NCI-H1436 (cell line): ENCODE measurements around the gene RHBDF2.
"Not testable (repeated sequence)": the region's sequence is repeated elsewhere in the genome, so short reads cannot be mapped to it uniquely, and the experiment has no call there.

ENCODE experiments used
- DNase-seq: peaks from one replicate; lab custom pipeline; 2025; lab: John Stamatoyannopoulos, UW

RHBDF2 gene

GRCh38 chr17:76538281-76538931 is 37.2 kb upstream of the RHBDF2 start:
- DNase-seq, result no peak

DNA sequence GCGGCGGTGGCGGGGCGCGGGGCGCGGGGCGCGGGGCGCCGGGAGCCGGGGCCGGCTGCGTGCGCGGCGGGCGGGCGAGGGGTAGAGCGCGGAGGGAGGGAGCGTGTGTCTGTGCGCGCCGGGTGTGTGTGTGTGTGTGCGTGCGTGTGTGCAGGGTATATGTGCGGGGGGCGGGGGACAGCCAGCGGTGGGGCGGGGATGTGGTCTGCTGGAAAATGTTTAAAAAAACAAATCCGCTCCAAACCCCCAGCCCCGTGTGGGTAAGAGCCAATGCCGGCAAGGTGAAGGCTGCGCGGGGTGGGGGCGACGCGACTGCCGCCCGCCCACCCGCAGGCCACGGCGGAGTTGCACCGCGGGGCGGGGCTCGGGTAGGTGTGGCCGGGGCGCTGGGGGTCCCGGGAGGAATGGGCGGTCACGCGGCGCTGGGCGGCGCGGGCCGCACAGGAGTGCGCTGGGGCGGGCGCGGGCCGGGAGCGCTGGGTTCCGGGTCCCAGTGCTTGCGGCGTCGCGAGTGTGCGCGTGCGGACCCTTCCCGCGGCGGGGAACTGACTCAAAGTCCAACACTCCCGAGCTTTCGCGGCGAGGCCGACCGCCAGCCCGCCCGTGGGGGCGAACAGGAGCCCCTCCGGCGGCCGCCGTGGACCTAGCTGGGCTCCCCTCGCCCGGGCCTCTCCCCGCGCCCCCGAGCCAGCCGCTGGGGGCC is 36.5 kb upstream of the RHBDF2 start, which contains the start of gene CYGB:
CYGB (minus strand) TSS at position 132 of the 703 bp plus-strand sequence. CDS start 167 bp downstream, outside the sequence.
- DNase-seq, result no peak

GRCh38 chr17:76537288-76537577 is 36.0 kb upstream of the RHBDF2 start:
- DNase-seq, result no peak

DNA sequence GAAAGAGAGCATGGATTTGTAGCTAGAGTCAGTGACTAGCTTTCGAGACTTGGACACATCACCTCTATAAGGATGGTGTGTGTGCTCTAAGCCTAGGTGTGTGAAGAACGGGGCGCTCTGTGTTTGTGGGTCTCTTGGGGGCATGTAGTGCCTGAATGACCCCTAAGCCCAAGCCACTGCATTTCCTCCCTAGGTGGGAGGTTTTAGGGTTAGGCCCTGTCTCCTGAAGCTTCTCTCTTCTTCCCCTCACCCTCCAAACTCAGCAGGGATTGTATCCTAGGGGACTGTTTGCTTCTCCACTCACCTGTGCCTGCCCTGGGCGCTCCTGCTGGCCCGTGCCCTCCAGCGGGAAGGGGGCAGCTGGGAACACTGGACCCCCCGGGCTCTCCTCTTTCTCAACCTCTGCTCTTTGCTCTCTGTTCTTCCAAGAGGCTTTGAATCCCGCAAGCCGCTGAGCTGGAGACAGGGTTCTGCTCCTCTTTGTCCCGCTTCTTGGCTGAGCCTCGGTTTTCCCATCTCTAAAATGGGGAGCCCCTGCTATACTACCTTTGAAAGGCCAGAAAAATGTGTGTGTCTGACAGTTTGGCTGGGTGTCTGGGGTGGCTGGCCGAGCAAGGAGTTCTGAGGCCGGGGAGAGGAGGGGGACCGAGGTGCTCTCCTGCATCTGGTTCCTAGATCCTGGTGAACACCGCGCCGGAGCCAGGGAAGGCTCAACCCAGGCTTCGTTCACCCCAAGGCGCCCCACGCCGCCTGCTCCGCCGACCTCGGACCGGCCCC is 35.5 kb upstream of the RHBDF2 start:
- no peak for DNase-seq

- DNase-seq, result no peak
These were observed 34.7 kb upstream of the RHBDF2 start for GRCh38 chr17:76535788-76536510.

- DNase-seq, result no peak
These were observed 33.9 kb upstream of the RHBDF2 start for GRCh38 chr17:76534831-76535732.

- not testable (repeated sequence) for DNase-seq
These were observed 32.6 kb upstream of the RHBDF2 start for GRCh38 chr17:76533640-76534359.

GRCh38 chr17:76532072-76532651 is 30.9 kb upstream of the RHBDF2 start:
- DNase-seq, result no peak

GRCh38 chr17:76531486-76532038 is 30.3 kb upstream of the RHBDF2 start:
- DNase-seq, result no peak

DNA sequence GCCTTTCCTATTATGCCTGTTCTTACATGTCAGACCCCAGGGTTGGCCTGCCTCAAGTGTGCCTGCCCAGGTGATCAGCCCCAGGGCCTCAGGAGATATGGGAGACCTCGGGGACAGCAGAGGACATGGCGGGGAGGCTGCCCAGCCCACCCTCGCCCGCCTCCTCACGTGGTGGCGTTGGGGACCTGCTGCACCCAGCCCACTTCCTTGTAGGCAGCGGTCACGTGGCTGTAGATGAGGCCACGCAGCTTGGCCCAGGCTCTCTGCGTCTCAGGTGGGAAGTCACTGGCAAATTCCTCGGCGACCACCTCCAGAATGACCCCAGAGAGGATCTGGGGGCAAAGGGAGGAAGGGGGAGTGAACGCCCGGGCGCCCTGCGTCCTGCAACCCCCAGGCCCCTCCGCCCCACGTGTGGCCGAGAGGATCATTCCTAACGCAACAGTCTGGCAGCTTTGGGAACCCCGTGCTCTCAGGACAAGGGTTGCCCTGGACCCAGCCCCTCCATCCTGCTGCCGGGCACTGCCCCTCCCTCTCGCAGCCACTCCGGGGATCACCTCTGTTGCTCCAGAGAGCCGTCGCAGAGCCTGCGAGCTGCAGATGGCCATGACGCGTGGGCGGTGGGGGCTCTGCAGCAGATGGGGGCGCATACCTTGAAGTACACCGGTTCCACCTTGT is 29.7 kb upstream of the RHBDF2 start:
- DNase-seq, result no peak

DNA sequence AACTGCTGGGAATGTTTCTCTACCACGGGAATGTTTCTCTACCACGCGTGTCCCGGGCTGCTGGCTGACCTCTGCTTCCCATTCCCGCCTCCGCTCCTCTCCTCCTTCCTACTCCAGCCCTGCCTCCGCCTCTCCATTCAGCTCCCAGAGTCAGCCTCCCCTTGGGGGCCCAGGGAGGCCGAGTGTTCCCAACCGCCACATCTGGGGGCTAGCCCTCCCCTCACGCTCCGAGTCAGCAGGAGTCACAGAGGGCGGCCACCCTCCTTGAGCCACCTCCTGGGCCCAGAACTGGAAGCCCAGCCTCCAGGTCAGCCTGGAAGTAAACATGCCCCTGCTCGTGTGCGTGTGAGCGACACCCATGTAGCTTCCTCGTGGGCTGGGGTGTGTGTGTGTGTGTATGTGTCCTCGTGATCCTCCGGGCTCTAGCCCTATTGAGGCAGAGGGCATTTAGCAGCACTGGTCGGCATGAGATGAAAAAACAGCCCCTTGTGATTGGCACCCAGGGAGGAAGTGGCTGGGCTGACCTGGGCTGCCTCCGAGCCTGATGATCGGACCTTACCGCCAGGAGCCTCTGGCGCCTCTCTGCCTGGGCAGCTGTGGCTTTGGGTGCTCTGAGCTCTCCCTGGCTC is 29.0 kb upstream of the RHBDF2 start:
- no peak for DNase-seq

- DNase-seq, result no peak
These were observed 28.2 kb upstream of the RHBDF2 start for GRCh38 chr17:76529224-76530094.

DNA sequence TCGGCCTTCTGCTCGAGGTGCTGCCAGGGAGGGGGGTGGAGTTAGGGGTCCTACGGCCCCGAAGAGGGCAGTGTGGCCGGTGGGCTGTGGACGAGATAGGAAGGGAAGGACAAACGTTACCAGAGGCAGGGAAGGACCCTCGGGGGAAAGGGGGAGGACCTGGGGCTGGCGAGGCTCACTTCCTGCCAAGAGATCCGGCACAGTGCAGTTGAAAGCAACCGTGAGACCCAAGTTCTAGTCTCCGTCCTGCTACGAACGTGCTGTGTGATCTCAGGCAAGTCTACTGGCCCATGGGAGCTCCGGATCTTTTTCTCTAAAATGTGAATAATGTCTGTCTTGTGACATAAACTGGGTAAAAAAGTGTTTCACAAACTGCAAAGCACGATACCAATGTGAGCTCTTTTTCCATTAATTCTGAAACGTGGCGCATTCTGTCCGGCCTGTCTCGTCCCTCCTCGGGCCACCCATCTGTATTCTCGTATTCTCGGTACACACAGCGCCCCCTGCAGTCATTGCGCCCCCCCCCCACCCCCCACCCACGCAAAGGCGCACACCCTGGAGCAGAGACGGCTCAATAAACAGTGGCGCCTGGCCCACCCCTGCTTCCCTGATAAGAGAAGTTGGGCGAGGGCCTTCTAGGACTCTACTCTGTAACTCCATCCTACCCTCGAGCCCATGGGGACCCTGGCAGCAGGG is 27.5 kb upstream of the RHBDF2 start:
- no peak for DNase-seq

DNA sequence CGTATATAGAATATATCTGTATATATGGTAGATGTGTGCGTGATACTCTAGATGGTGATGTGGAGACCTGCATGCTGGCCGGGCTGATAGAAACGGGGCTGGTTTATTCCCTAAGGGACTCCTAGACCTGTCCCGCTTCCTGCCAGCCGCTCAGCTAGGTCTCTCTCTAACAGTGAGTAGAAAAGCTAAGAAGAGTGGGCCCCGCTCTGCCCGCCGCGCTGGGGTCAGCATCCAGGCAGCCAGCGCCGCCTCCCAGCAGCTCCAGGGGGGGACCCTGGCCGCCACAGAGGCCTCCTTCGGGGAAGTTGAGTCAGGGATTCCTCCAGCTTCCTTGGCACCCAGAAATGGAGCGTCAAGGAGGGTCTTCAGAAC is 26.9 kb upstream of the RHBDF2 start:
- no peak for DNase-seq

DNA sequence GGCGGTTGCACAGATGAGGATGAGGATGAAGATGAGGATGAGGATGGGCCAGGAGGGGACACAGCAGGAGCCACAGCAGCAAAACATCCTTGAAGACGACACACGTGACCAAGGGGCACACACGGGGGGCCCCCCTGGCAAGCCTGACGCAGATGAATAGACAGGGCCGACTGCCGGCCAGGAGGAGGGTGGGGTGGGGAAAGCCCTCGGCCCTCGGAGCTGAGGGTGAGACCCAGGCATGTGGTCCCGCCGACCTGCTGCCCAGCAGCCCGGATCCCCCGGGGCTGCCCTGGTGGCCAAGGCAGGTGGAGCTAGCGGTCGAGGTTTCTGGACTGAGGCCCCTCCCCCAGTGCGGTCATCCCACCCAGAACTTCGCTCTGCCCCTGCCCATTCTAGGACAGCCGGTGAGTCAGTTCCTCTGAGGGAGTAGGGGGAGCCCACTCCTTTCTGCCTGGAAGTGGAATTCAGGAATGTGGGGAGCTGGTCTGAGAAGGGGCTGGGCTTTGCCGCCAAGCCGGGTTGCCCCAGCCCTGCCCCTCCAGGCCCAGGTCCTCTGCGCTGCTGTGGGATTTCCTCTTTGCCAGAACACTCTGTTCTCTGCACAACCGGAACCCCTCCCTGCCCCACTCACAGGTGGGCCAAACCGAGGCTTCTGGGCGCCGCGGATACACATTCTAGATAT is 26.3 kb upstream of the RHBDF2 start:
- DNase-seq, result no peak

DNA sequence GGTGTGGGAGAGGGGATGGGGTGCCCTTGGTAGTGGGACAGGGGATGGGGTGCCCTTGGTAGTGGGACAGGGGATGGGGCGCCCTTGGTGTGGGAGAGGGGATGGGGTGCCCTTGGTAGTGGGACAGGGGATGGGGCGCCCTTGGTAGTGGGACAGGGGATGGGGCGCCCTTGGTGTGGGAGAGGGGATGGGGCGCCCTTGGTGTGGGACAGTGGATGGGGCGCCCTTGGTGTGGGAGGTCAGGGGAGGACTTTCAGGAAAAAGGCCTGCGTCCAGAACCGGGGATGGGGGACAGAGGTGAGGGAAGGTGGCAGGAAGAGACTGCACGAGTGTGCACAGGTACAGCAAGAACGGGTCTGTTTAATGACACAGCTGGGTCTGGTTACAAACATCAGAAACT is 25.8 kb upstream of the RHBDF2 start:
- not testable (repeated sequence) for DNase-seq

DNA sequence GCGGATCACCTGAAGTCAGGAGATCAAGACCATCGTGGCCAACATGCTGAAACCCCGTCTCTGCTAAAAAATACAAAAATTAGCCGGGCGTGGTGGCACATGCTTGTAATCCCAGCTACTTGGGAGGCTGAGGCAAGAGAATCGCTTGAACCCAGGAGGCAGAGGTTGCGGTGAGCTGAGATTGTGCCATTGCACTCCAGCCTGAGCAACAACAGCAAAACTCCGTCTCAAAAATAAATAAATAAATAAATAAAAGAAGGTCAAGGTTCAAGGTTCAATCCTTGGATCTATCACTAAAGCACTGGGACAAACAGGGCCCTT is 24.2 kb upstream of the RHBDF2 start:
- DNase-seq, result not testable (repeated sequence)
